H1 (cell line): ENCODE measurements around the gene UGT1A10. TPM values are rescaled to one million over a fixed set of nuclear protein-coding genes. Genes with fewer than 3 reads are reported as not detected.

Experiments
- CTCF ChIA-PET: fragments of 300-600 bp; sonication (Branson Sonifier 250); formaldehyde crosslinking; loops from one replicate; lab custom pipeline; 2021; ENCODE audit not compliant: partially characterized antibody; lab: Charles Lee
- POLR2A ChIA-PET: fragments of 300-600 bp; sonication (Branson Sonifier 250); formaldehyde crosslinking; loops from one replicate; lab custom pipeline; 2021; ENCODE audit warnings: inconsistent platforms; ENCODE audit not compliant: partially characterized antibody; lab: Charles Lee
- DNase-seq, 2 experiments: peaks; one replicate each; pipeline versions ENCODE4 v3.0.0 to v3.0.0-alpha.2; 2010 to 2022; ENCODE audit warnings: low spot score in 2 of 2, low read depth in 1 of 2, mixed read lengths in 1 of 2
- FAIRE-seq: peaks from 2 replicates; lab custom pipeline; 2011; peaks lifted over from hg19 to GRCh38; lab: Jason Lieb, UNC
- H2AFZ ChIP-seq: 2 replicates; pipeline ENCODE4 v1.8.1; 2012; ENCODE audit warnings: low read length, inconsistent platforms
- H2AK5ac ChIP-seq: 2 replicates; pipeline ENCODE4 v1.6.1; 2013; ENCODE audit warnings: low read depth, low read length
- H2BK120ac ChIP-seq: replicated peaks from 2 replicates; pipeline ENCODE3; 2013; ENCODE audit warnings: low read depth, low read length, inconsistent platforms
- H2BK12ac ChIP-seq: 2 replicates; pipeline ENCODE4 v1.6.1; 2013; ENCODE audit warnings: low read depth, low read length
- H2BK15ac ChIP-seq: 2 replicates; pipeline ENCODE4 v1.6.1; 2013; ENCODE audit warnings: low read length
- H2BK20ac ChIP-seq: 2 replicates; pipeline ENCODE4 v1.6.1; 2013; ENCODE audit warnings: low read length
- H2BK5ac ChIP-seq: 2 replicates; pipeline ENCODE4 v1.6.1; 2013; ENCODE audit warnings: low read depth, low read length
- H3K14ac ChIP-seq: 2 replicates; pipeline ENCODE4 v1.6.1; 2013; ENCODE audit warnings: inconsistent platforms; ENCODE audit not compliant: insufficient read length
- H3K18ac ChIP-seq: 2 replicates; pipeline ENCODE4 v1.6.1; 2013; ENCODE audit warnings: low read length; ENCODE audit errors: extremely low read depth
- H3K23ac ChIP-seq: 2 replicates; pipeline ENCODE4 v1.6.1; 2013; ENCODE audit warnings: inconsistent platforms; ENCODE audit not compliant: insufficient read length
- H3K23me2 ChIP-seq: 2 replicates; pipeline ENCODE4 v1.6.1; 2013; ENCODE audit warnings: low read depth, low read length
- H3K27ac ChIP-seq: 2 replicates; pipeline ENCODE4 v1.6.1; 2011; ENCODE audit warnings: low read depth, low read length, inconsistent platforms
- H3K27me3 ChIP-seq, 4 experiments: replicated peaks in 1 of 4; 1 replicate in 1 of 4; 2 replicates in 3 of 4; pipeline versions ENCODE4 v1.6.1 to v1.8.1; 2011 to 2013; ENCODE audit warnings: low read length in 3 of 4, mild to moderate bottlenecking in 3 of 4, inconsistent platforms in 2 of 4, mixed read lengths in 2 of 4, moderate library complexity in 1 of 4; ENCODE audit not compliant: control insufficient read depth in 3 of 4, insufficient read depth in 3 of 4; ENCODE audit errors: extremely low read depth in 1 of 4
- H3K36me3 ChIP-seq, 4 experiments: 2 replicates each; pipeline versions ENCODE4 v1.6.1 to v1.8.1; 2011 to 2013; ENCODE audit warnings: mild to moderate bottlenecking in 4 of 4, low read length in 3 of 4, moderate library complexity in 2 of 4, control low read depth in 1 of 4, inconsistent platforms in 1 of 4; ENCODE audit not compliant: insufficient read depth in 4 of 4, control insufficient read depth in 2 of 4
- H3K4ac ChIP-seq: replicated peaks from 2 replicates; pipeline ENCODE3; 2013; ENCODE audit warnings: low read length, low read depth, mixed read lengths, inconsistent platforms; ENCODE audit not compliant: insufficient read length
- H3K4me1 ChIP-seq, 4 experiments: replicated peaks in 1 of 4; 1 replicate in 1 of 4; 2 replicates in 3 of 4; pipeline versions ENCODE4 v1.6.1 to v1.8.1; 2011 to 2013; ENCODE audit warnings: low read length in 3 of 4, inconsistent platforms in 2 of 4, mixed read lengths in 1 of 4; ENCODE audit not compliant: insufficient read depth in 4 of 4, control insufficient read depth in 3 of 4
- H3K4me2 ChIP-seq, 2 experiments: 2 replicates each; pipeline versions ENCODE4 v1.6.1 to v1.8.1; 2011 to 2013; ENCODE audit warnings: low read depth in 2 of 2, low read length in 2 of 2, control low read depth in 1 of 2, inconsistent platforms in 1 of 2, mild to moderate bottlenecking in 1 of 2; ENCODE audit not compliant: insufficient read depth in 1 of 2
- H3K4me3 ChIP-seq, 4 experiments: fragments of 200-600, 300-600 bp in 1 of 4; sonication (generic), shearing (Covaris generic), sonication (Bioruptor Twin) in 1 of 4; 2 replicates each; pipeline versions ENCODE4 v1.5.1 to v1.8.1; 2011 to 2016; ENCODE audit warnings: low read length in 4 of 4, low read depth in 3 of 4, control low read depth in 2 of 4, inconsistent platforms in 2 of 4, mild to moderate bottlenecking in 2 of 4, mixed read lengths in 1 of 4, moderate library complexity in 1 of 4; ENCODE audit not compliant: insufficient read depth in 2 of 4; ENCODE audit errors: extremely low read depth in 1 of 4
- H3K56ac ChIP-seq: replicated peaks from 2 replicates; pipeline ENCODE3; 2013; ENCODE audit warnings: low read depth, mild to moderate bottlenecking, mixed read lengths, low read length, inconsistent platforms; ENCODE audit not compliant: insufficient read length
- H3K79me1 ChIP-seq: 2 replicates; pipeline ENCODE4 v1.6.1; 2013; ENCODE audit warnings: low read depth, low read length, control low read depth
- H3K79me2 ChIP-seq, 2 experiments: 2 replicates each; pipeline versions ENCODE4 v1.6.1 to v1.8.1; 2012 to 2013; ENCODE audit warnings: low read length in 2 of 2, mild to moderate bottlenecking in 2 of 2, inconsistent platforms in 1 of 2; ENCODE audit not compliant: insufficient read depth in 2 of 2, control insufficient read depth in 1 of 2
- H3K9ac ChIP-seq, 4 experiments: replicated peaks in 1 of 4; 1 replicate in 1 of 4; 2 replicates in 3 of 4; pipeline versions ENCODE4 v1.6.1 to v1.8.1; 2011 to 2013; ENCODE audit warnings: low read depth in 3 of 4, low read length in 3 of 4, control low read depth in 2 of 4, mild to moderate bottlenecking in 2 of 4, moderate library complexity in 2 of 4, inconsistent platforms in 1 of 4; ENCODE audit errors: extremely low read depth in 1 of 4
- H3K9me3 ChIP-seq, 2 experiments: 2 replicates each; pipeline versions ENCODE4 v1.6.1 to v1.8.1; 2012 to 2013; ENCODE audit warnings: mild to moderate bottlenecking in 2 of 2, moderate library complexity in 2 of 2, control low read depth in 1 of 2, inconsistent platforms in 1 of 2, low read depth in 1 of 2, low read length in 1 of 2, mixed read lengths in 1 of 2; ENCODE audit not compliant: insufficient read depth in 2 of 2
- H4K20me1 ChIP-seq, 2 experiments: replicated peaks in 1 of 2; 2 replicates each; pipeline versions ENCODE3 to v1.8.1; 2011 to 2013; ENCODE audit warnings: inconsistent platforms in 2 of 2, low read length in 2 of 2, mild to moderate bottlenecking in 1 of 2; ENCODE audit not compliant: insufficient read depth in 2 of 2, control insufficient read depth in 1 of 2
- H4K5ac ChIP-seq: 2 replicates; pipeline ENCODE4 v1.6.1; 2013; ENCODE audit warnings: low read length, low read depth, mixed read lengths, inconsistent platforms; ENCODE audit not compliant: insufficient read length
- H4K8ac ChIP-seq: 2 replicates; pipeline ENCODE4 v1.8.0; 2013; ENCODE audit warnings: mild to moderate bottlenecking, moderate library complexity, low read length, inconsistent platforms; ENCODE audit not compliant: insufficient read depth; ENCODE audit errors: extremely low read depth
- H4K91ac ChIP-seq: replicated peaks from 2 replicates; pipeline ENCODE3; 2013; ENCODE audit warnings: low read length, mixed read lengths, inconsistent platforms; ENCODE audit not compliant: insufficient read length
- CBX5 ChIP-seq: fragments of 300-800, 300-1000 bp; sonication (generic); IDR thresholded peaks from 2 replicates; pipeline ENCODE4 v1.7.1; 2016; ENCODE audit warnings: antibody characterized with exemption, low read length, low read depth
- CBX8 ChIP-seq: fragments of 300-800, 300-1000 bp; sonication (generic); IDR thresholded peaks from 2 replicates; pipeline ENCODE4 v1.7.1; 2016; ENCODE audit warnings: low read depth, low read length, borderline replicate concordance
- CHD2 ChIP-seq: IDR thresholded peaks from 2 replicates; pipeline ENCODE4 v1.6.1; 2012; ENCODE audit warnings: low read length, improper control_type of control experiment
- JUND ChIP-seq: IDR thresholded peaks from 2 replicates; pipeline ENCODE4 v1.6.1; 2011; ENCODE audit warnings: mild to moderate bottlenecking, improper control_type of control experiment, low read length
- POLR2A ChIP-seq, 2 experiments: IDR thresholded peaks; 1 replicate in 1 of 2; 2 replicates in 1 of 2; pipeline ENCODE4 v1.6.1; 2011; ENCODE audit warnings: low read depth in 2 of 2, low read length in 2 of 2, mild to moderate bottlenecking in 2 of 2; ENCODE audit errors: control extremely low read depth in 1 of 2
- RBBP5 ChIP-seq: IDR thresholded peaks from 2 replicates; pipeline ENCODE4 v1.7.1; 2012; ENCODE audit warnings: low read depth, mild to moderate bottlenecking, inconsistent platforms, low read length, moderate library complexity, borderline replicate concordance
- RFX5 ChIP-seq: IDR thresholded peaks from 2 replicates; pipeline ENCODE4 v1.6.1; 2011; ENCODE audit warnings: low read depth, low read length, improper control_type of control experiment, borderline replicate concordance
- RXRA ChIP-seq: IDR thresholded peaks from 2 replicates; pipeline ENCODE4 v1.6.1; 2011; ENCODE audit warnings: low read depth, mild to moderate bottlenecking, low read length, moderate library complexity; ENCODE audit not compliant: insufficient read depth
- SAP30 ChIP-seq: fragments of 300-600 bp; sonication (generic); IDR thresholded peaks from 2 replicates; pipeline ENCODE4 v1.7.1; 2012; ENCODE audit warnings: low read length, moderate library complexity, mild to moderate bottlenecking, inconsistent platforms; ENCODE audit not compliant: insufficient read depth, insufficient replicate concordance
- SP4 ChIP-seq: IDR thresholded peaks from 2 replicates; pipeline ENCODE4 v1.6.1; 2012; ENCODE audit warnings: low read length, inconsistent platforms
- WGBS, 2 experiments: shearing (Covaris generic) in 1 of 2; methylation state at CpG; one replicate each; pipeline versions ENCODE4 v1.1.6 to v1.1.7; 2013 to 2015; ENCODE audit warnings: low lambda C conversion rate in 2 of 2, mixed read lengths in 2 of 2, inconsistent platforms in 1 of 2, low coverage in 1 of 2, missing lambda C conversion rate in 1 of 2; ENCODE audit not compliant: insufficient replicate concordance in 2 of 2, insufficient coverage in 1 of 2, insufficient read length in 1 of 2; ENCODE audit errors: extremely low coverage in 1 of 2, missing lambda C conversion rate in 1 of 2; 5-methylcytosine and 5-hydroxymethylcytosine counted together
- polyA plus RNA-seq, 7 experiments: library from polyadenylated mRNA; depleted of rRNA in 3 of 7; stranded (reverse) in 5 of 7; unstranded in 2 of 7; fragments of >200 nt in 5 of 7; fragments of 200-250 nt in 2 of 7; gene quantifications; 1 replicate in 5 of 7; 2 replicates in 1 of 7; 4 replicates in 1 of 7; pipeline versions ENCODE4 v1.2.1 to v1.2.3, GENCODE V29; 2011 to 2013; ENCODE audit warnings: missing spikeins in 2 of 7, mixed read lengths in 2 of 7
- total RNA-seq: library from RNA; stranded (reverse); fragmentation: NEBNext Ultra II Directional; extraction: Animal tissue kit (Norgen Biotek cat#: 25700); gene quantifications from 2 replicates; pipeline ENCODE4 v1.2.1, GENCODE V29; 2021

Gene UGT1A10
- total and polyA plus RNA-seq, 2 of the 8 experiments (the other 6 are each of a cell fraction or from before 2014, with no cell fraction given), result not detected

DNA sequence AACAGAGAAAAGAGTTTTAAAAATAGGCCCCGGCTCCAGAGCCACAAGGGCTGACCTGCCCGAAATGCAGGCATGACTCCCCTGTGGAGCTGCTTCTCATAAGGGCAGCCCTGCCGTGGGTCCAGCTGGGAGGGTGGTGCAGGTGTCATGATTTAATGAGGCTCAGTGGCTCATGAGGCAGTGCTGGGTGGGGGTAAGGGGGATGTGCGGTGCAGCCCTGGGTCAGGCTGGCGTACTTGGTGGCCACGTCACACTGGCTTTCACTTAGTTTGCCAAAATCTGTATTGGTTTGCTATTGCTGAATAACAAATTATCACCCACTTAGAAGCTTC lies 184.5 kb downstream of the UGT1A10 start:
- no peak overlapping the region for H2AFZ ChIP-seq
- H3K18ac ChIP-seq, result no peak overlapping the region
- no peak overlapping the region for H3K56ac ChIP-seq
- no peak overlapping the region for H2AK5ac ChIP-seq
- H2BK20ac ChIP-seq, result no peak overlapping the region
- no peak overlapping the region for H2BK120ac ChIP-seq
- no peaks in the 10 kb centered on the region for H3K4me1 ChIP-seq
- no peak overlapping the region for H3K14ac ChIP-seq
- ChIA-PET CTCF (interaction anchor here (0.7 to 1.2 kb wide), 5 partner anchors 12 to 518 kb away, joined by 3 to 4 read pairs (median 3); no protein-coding TSS in a partner anchor), POLR2A (no interaction called here)
- H3K4me3 ChIP-seq, result no peak overlapping the region
- H3K23me2 ChIP-seq, result no peaks in the 10 kb centered on the region
- no peaks in the 10 kb centered on the region for H4K20me1 ChIP-seq
- H3K9ac ChIP-seq, result no peak overlapping the region
- H3K9me3 ChIP-seq, result no peaks in the 10 kb centered on the region
- peak overlapping the region; percentile 51; the same call in 1 of the 2 replicates for H4K8ac ChIP-seq
- no peaks in the 10 kb centered on the region for H3K79me2 ChIP-seq
- H2BK5ac ChIP-seq, result no peak overlapping the region
- no peak for FAIRE-seq
- H3K36me3 ChIP-seq, result no peaks in the 10 kb centered on the region
- H2BK12ac ChIP-seq, result no peak overlapping the region
- H3K4ac ChIP-seq, result no peak overlapping the region
- no peaks in the 10 kb centered on the region for H3K27me3 ChIP-seq
- no peak overlapping the region for H4K5ac ChIP-seq
- H3K27ac ChIP-seq, result no peak overlapping the region
- no peak overlapping the region for H2BK15ac ChIP-seq
- WGBS, 2 experiments, result 94% methylated on average over 6 of the region's 6 CpGs; no CpG with 5 or more reads in 1 of the 2 experiments
- DNase-seq, result no peak
- H3K4me2 ChIP-seq, result no peak overlapping the region
- no peaks in the 10 kb centered on the region for H3K79me1 ChIP-seq
- H3K23ac ChIP-seq, result no peak overlapping the region
- H4K91ac ChIP-seq, result no peak overlapping the region
- TF ChIP-seq JUND (no peak), SAP30 (no peak), RBBP5 (no peak), RXRA (no peak), CBX5 (no peak), POLR2A (IDR thresholded peaks at IDR 0.05; ENCODE audit: control extremely low read depth in 1 of 2, low read depth in 2 of 2, low read length in 2 of 2) (no peak), CBX8 (no peak), RFX5 (no peak), CHD2 (no peak), SP4 (no peak)
